Fibroblast of gingiva (primary cell): Measurements from ENCODE around the gene BCAS3.
"Not testable (repeated sequence)": the region's sequence is repeated elsewhere in the genome, so short reads cannot be mapped to it uniquely, and the experiment has no call there.

Source experiments
- DNase-seq: peaks from one replicate; pipeline ENCODE4 v3.0.0-alpha.2; 2011; ENCODE audit warnings: low read depth

BCAS3 gene

GRCh38 chr17:60745544-60745943 lies 67.9 kb downstream of the BCAS3 start:
- no peak for DNase-seq

- DNase-seq: no peak
These were observed 69.6 kb downstream of the BCAS3 start for GRCh38 chr17:60747069-60747808.

GRCh38 chr17:60748204-60748603 lies 70.6 kb downstream of the BCAS3 start:
- DNase-seq: no peak

GRCh38 chr17:60749050-60749449 lies 71.4 kb downstream of the BCAS3 start:
- no peak for DNase-seq

GRCh38 chr17:60749708-60750107 lies 72.1 kb downstream of the BCAS3 start:
- no peak for DNase-seq

GRCh38 chr17:60750640-60751039 lies 73.0 kb downstream of the BCAS3 start:
- DNase-seq: no peak

- no peak for DNase-seq
These were observed 74.2 kb downstream of the BCAS3 start for GRCh38 chr17:60751884-60752283.

GRCh38 chr17:60752873-60753577 lies 75.4 kb downstream of the BCAS3 start:
- no peak for DNase-seq

- DNase-seq: no peak
These were observed 76.5 kb downstream of the BCAS3 start for GRCh38 chr17:60754057-60754604.

- DNase-seq: not testable (repeated sequence)
These were observed 79.1 kb downstream of the BCAS3 start for GRCh38 chr17:60756798-60757197.

GRCh38 chr17:60757437-60757836 lies 79.8 kb downstream of the BCAS3 start:
- no peak for DNase-seq

GRCh38 chr17:60759756-60760155 lies 82.1 kb downstream of the BCAS3 start:
- DNase-seq: no peak

- DNase-seq: not testable (repeated sequence)
These were observed 83.7 kb downstream of the BCAS3 start for GRCh38 chr17:60761301-60761700.

- no peak for DNase-seq
These were observed 89.1 kb downstream of the BCAS3 start for GRCh38 chr17:60766778-60767190.

GRCh38 chr17:60767744-60768308 lies 90.2 kb downstream of the BCAS3 start:
- DNase-seq: no peak

- no peak for DNase-seq
These were observed 91.7 kb downstream of the BCAS3 start for GRCh38 chr17:60769327-60769726.

GRCh38 chr17:60770946-60771422 lies 93.3 kb downstream of the BCAS3 start:
- DNase-seq: no peak

- not testable (repeated sequence) for DNase-seq
These were observed 94.0 kb downstream of the BCAS3 start for GRCh38 chr17:60771621-60772020.

- no peak for DNase-seq
These were observed 95.9 kb downstream of the BCAS3 start for GRCh38 chr17:60773552-60773951.

- no peak for DNase-seq
These were observed 104.3 kb downstream of the BCAS3 start for GRCh38 chr17:60781880-60782412.

- no peak for DNase-seq
These were observed 105.1 kb downstream of the BCAS3 start for GRCh38 chr17:60782742-60783141.

GRCh38 chr17:60790205-60790604 lies 112.6 kb downstream of the BCAS3 start:
- DNase-seq: no peak
